ENCODE measurements around the gene SRGN.

GRCh38 chr10:69073736-69074364, 14.1 kb upstream of the SRGN start:
- TF ChIP-seq, protein P1, sequence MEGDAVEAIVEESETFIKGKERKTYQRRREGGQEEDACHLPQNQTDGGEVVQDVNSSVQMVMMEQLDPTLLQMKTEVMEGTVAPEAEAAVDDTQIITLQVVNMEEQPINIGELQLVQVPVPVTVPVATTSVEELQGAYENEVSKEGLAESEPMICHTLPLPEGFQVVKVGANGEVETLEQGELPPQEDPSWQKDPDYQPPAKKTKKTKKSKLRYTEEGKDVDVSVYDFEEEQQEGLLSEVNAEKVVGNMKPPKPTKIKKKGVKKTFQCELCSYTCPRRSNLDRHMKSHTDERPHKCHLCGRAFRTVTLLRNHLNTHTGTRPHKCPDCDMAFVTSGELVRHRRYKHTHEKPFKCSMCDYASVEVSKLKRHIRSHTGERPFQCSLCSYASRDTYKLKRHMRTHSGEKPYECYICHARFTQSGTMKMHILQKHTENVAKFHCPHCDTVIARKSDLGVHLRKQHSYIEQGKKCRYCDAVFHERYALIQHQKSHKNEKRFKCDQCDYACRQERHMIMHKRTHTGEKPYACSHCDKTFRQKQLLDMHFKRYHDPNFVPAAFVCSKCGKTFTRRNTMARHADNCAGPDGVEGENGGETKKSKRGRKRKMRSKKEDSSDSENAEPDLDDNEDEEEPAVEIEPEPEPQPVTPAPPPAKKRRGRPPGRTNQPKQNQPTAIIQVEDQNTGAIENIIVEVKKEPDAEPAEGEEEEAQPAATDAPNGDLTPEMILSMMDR (IDR thresholded peaks at IDR 0.05) = no peak
- TF ChIP-seq EZH2phosphoT487 (IDR thresholded peaks at IDR 0.05) = no peak

All from neural progenitor cell (in vitro differentiated cells).